Upper lobe of right lung (tissue), 1 donor: ENCODE data around the gene TSHZ1. TPM values are rescaled to one million over a fixed set of nuclear protein-coding genes. Genes with fewer than 3 reads are reported as not detected.

Experiments used
- ATAC-seq: fragments of 200-7000 bp; cut with Tn5 transposase; one replicate; pipeline ENCODE4 v1.9.1; 2020; ENCODE audit warnings: mild to moderate bottlenecking, moderate library complexity
- DNase-seq: peaks from one replicate; pipeline ENCODE4 v3.0.0-alpha.2; 2020
- H3K27ac ChIP-seq: fragments of 200-600 bp; one replicate; pipeline ENCODE4 v1.8.0; 2022
- H3K27me3 ChIP-seq: fragments of 200-600 bp; one replicate; pipeline ENCODE4 v1.8.0; 2022; ENCODE audit warnings: mild to moderate bottlenecking
- H3K36me3 ChIP-seq: fragments of 200-600 bp; one replicate; pipeline ENCODE4 v1.8.0; 2022
- H3K4me1 ChIP-seq: fragments of 200-600 bp; one replicate; pipeline ENCODE4 v1.8.0; 2022
- H3K4me3 ChIP-seq: fragments of 200-600 bp; one replicate; pipeline ENCODE4 v1.8.0; 2022; ENCODE audit warnings: mild to moderate bottlenecking
- H3K9me3 ChIP-seq: fragments of 200-600 bp; one replicate; pipeline ENCODE4 v1.8.0; 2022
- CTCF ChIP-seq: fragments of 200-600 bp; IDR thresholded peaks from one replicate; pipeline ENCODE4 v1.8.0; 2022; ENCODE audit warnings: antibody characterized with exemption
- intact Hi-C: fragments of 100-400 bp; cut with DNase I; formaldehyde crosslinking; loops from one replicate; pipeline ENCODE4 v1.11.0; 2022
- total RNA-seq: library from RNA; stranded (reverse); fragmentation: NEBNext Ultra II Directional; extraction: Animal tissue kit (Norgen Biotek cat#: 25700); gene quantifications from one replicate; pipeline ENCODE4 v1.2.1, GENCODE V29; 2021
- donor health status: DM: no; HTN: yes; CAD: no; lungs with severe emphysema.

Gene TSHZ1
- total RNA-seq, 1 donor from 2014 or later: 17.3 TPM

- H3K4me1 ChIP-seq: no peaks in the 10 kb centered on the region
- ATAC-seq: no peak
- TF ChIP-seq CTCF: no peak
- H3K36me3 ChIP-seq: no peaks in the 10 kb centered on the region
- no peaks in the 10 kb centered on the region for H3K9me3 ChIP-seq
- no peaks in the 10 kb centered on the region for H3K27me3 ChIP-seq
- intact Hi-C loops: no loop called here
- no peak for DNase-seq
- no peak overlapping the region for H3K27ac ChIP-seq
- H3K4me3 ChIP-seq: no peak overlapping the region
Observed at GRCh38 chr18:75269696-75270095, 59.1 kb downstream of the TSHZ1 start.

- Histone ChIP-seq H3K9me3 (no peaks in the 10 kb centered on the region), H3K4me3 (no peak overlapping the region), H3K4me1 (no peaks in the 10 kb centered on the region), H3K36me3 (no peaks in the 10 kb centered on the region), H3K27me3 (no peaks in the 10 kb centered on the region), H3K27ac (no peak overlapping the region)
- intact Hi-C loops: no loop called here
- DNase-seq (no peak), ATAC-seq (no peak)
- no peak for TF ChIP-seq CTCF
Observed at GRCh38 chr18:75271952-75272351, 61.4 kb downstream of the TSHZ1 start.

GRCh38 chr18:75273817-75274216 lies 63.2 kb downstream of the TSHZ1 start:
- intact Hi-C loops: no loop called here
- Histone ChIP-seq H3K9me3 (no peaks in the 10 kb centered on the region), H3K27ac (no peak overlapping the region), H3K4me3 (no peak overlapping the region), H3K27me3 (no peaks in the 10 kb centered on the region), H3K36me3 (no peaks in the 10 kb centered on the region), H3K4me1 (no peaks in the 10 kb centered on the region)
- ATAC-seq (no peak), DNase-seq (no peak)
- no peak for TF ChIP-seq CTCF

GRCh38 chr18:75275226-75275625 lies 64.6 kb downstream of the TSHZ1 start:
- intact Hi-C loops: no loop called here
- ATAC-seq: no peak
- no peaks in the 10 kb centered on the region for H3K36me3 ChIP-seq
- no peak overlapping the region for H3K27ac ChIP-seq
- TF ChIP-seq CTCF: no peak
- no peaks in the 10 kb centered on the region for H3K4me1 ChIP-seq
- H3K9me3 ChIP-seq: no peaks in the 10 kb centered on the region
- H3K27me3 ChIP-seq: no peaks in the 10 kb centered on the region
- DNase-seq: no peak
- no peak overlapping the region for H3K4me3 ChIP-seq

- Histone ChIP-seq H3K9me3 (no peaks in the 10 kb centered on the region), H3K4me1 (no peaks in the 10 kb centered on the region), H3K36me3 (no peaks in the 10 kb centered on the region), H3K27me3 (no peaks in the 10 kb centered on the region), H3K4me3 (no peak overlapping the region), H3K27ac (no peak overlapping the region)
- intact Hi-C loops: no loop called here
- DNase-seq (no peak), ATAC-seq (peak; percentile 33)
- no peak for TF ChIP-seq CTCF
Observed at GRCh38 chr18:75276818-75277609, 66.4 kb downstream of the TSHZ1 start.

GRCh38 chr18:75277610-75277928 lies 67.0 kb downstream of the TSHZ1 start:
- Histone ChIP-seq H3K36me3 (no peaks in the 10 kb centered on the region), H3K4me1 (no peaks in the 10 kb centered on the region), H3K4me3 (no peak overlapping the region), H3K27me3 (no peaks in the 10 kb centered on the region), H3K27ac (no peak overlapping the region), H3K9me3 (no peaks in the 10 kb centered on the region)
- ATAC-seq: no peak
- DNase-seq: no peak
- intact Hi-C loops: no loop called here
- TF ChIP-seq CTCF: no peak
